ENCODE measurements around the gene PLEKHG7.

Gene PLEKHG7

DNA sequence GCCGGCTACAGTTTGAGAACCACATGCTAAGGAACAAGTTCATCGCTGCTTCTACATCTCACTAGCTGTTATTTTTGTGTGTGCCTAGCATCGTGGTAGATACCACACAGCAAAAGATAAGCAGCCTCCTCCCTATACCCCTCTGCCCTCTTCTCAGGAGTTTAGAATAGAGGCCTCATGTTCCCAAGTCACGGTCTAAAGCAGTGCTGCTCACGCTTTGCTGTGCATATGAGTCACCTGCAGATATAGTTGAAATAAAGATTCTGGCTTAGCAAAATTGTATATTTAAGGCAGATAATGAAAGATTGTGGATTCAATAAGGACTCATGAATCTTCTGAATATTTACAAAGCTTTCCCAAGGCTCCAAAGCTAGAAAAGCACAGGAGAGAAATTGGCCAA is 28.0 kb downstream of the PLEKHG7 start:
- Histone ChIP-seq H3K14ac (ENCODE audit: low read length) (no peak overlapping the region), H3K4me2 (ENCODE audit: insufficient read depth, low read length, poor library complexity, severe bottlenecking) (no peak overlapping the region), H2BK15ac (ENCODE audit: low read length) (no peak overlapping the region), H2BK120ac (ENCODE audit: low read depth, low read length) (no peak overlapping the region), H3K23ac (ENCODE audit: low read depth, low read length, poor library complexity) (no peak overlapping the region), H3K27me3 (ENCODE audit: control insufficient read depth in 3 of 3, insufficient read depth in 3 of 3, low read depth in 1 of 3, low read length in 3 of 3) (no peaks in the 10 kb centered on the region), H2AFZ (ENCODE audit: low read length) (no peak overlapping the region), H4K8ac (ENCODE audit: low read depth, low read length) (no peak overlapping the region), H3K4me1 (ENCODE audit: control insufficient read depth in 2 of 2, insufficient read depth in 1 of 2, low read depth in 1 of 2, low read length in 2 of 2) (no peaks in the 10 kb centered on the region), H3K27ac (replicated peaks; ENCODE audit: low read length) (no peak overlapping the region), H3K4me3 (ENCODE audit: low read length in 2 of 2) (no peak overlapping the region), H2AK5ac (ENCODE audit: low read depth, low read length) (no peak overlapping the region), H2BK12ac (ENCODE audit: low read length) (no peak overlapping the region), H3K36me3 (replicated peaks in 1 of 2; ENCODE audit: control insufficient read depth in 2 of 2, insufficient read depth in 2 of 2, low read length in 2 of 2) (no peaks in the 10 kb centered on the region), H3K9me3 (replicated peaks in 1 of 2; ENCODE audit: control insufficient read depth in 2 of 2, insufficient read depth in 1 of 2, low read depth in 1 of 2, low read length in 2 of 2) (no peaks in the 10 kb centered on the region), H3K9ac (ENCODE audit: low read depth, low read length, poor library complexity) (no peak overlapping the region), H4K91ac (ENCODE audit: low read depth, low read length, poor library complexity) (no peak overlapping the region), H3K18ac (ENCODE audit: low read length) (no peak overlapping the region), H3K4ac (ENCODE audit: low read length) (no peak overlapping the region), H2BK5ac (ENCODE audit: low read length) (no peak overlapping the region), H3K79me1 (ENCODE audit: low read depth, low read length) (no peaks in the 10 kb centered on the region)
- DNase-seq (ENCODE audit: low spot score) = no peak
- no CpG with 5 or more reads among the region's 5 CpGs for WGBS, 2 donors (ENCODE audit: extremely low coverage in 2 of 2, insufficient read length in 2 of 2, insufficient replicate concordance in 1 of 2)

DNA sequence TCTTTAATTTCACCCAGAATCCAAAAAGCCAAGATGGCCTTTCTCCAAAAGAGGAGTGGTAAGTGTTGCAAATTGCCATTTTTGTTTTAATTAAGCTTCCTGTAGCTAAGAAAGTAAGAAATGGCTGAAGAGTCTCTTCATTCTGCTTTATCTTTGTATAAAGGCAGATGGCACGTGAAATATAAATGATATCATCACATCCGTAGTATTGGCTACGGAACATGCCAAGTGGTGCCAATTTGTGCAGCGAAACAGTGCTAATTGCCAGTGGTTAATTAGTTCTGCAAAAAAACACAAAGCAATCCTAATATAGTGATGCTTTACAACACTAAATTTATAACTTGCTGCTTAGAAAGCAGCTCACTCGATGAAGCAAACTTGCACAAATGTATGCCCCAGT is 29.4 kb downstream of the PLEKHG7 start:
- H3K36me3 ChIP-seq (replicated peaks in 1 of 2; ENCODE audit: control insufficient read depth in 2 of 2, insufficient read depth in 2 of 2, low read length in 2 of 2) = no peaks in the 10 kb centered on the region
- no peak overlapping the region for H3K18ac ChIP-seq (ENCODE audit: low read length)
- no peak overlapping the region for H4K91ac ChIP-seq (ENCODE audit: low read depth, low read length, poor library complexity)
- H3K4me1 ChIP-seq (ENCODE audit: control insufficient read depth in 2 of 2, insufficient read depth in 1 of 2, low read depth in 1 of 2, low read length in 2 of 2) = peaks cover 0 to 1% of the 10 kb centered on the region in 2 donors
- no peak overlapping the region for H3K9ac ChIP-seq (ENCODE audit: low read depth, low read length, poor library complexity)
- no peak overlapping the region for H2AK5ac ChIP-seq (ENCODE audit: low read depth, low read length)
- H3K27me3 ChIP-seq (ENCODE audit: control insufficient read depth in 3 of 3, insufficient read depth in 3 of 3, low read depth in 1 of 3, low read length in 3 of 3) = no peaks in the 10 kb centered on the region
- no peak overlapping the region for H2BK5ac ChIP-seq (ENCODE audit: low read length)
- no peak overlapping the region for H3K23ac ChIP-seq (ENCODE audit: low read depth, low read length, poor library complexity)
- no peak overlapping the region for H3K4ac ChIP-seq (ENCODE audit: low read length)
- no peaks in the 10 kb centered on the region for H3K9me3 ChIP-seq (replicated peaks in 1 of 2; ENCODE audit: control insufficient read depth in 2 of 2, insufficient read depth in 1 of 2, low read depth in 1 of 2, low read length in 2 of 2)
- no peak overlapping the region for H3K27ac ChIP-seq (replicated peaks; ENCODE audit: low read length)
- no CpG with 5 or more reads among the region's 5 CpGs for WGBS, 2 donors (ENCODE audit: extremely low coverage in 2 of 2, insufficient read length in 2 of 2, insufficient replicate concordance in 1 of 2)
- no peak overlapping the region for H3K14ac ChIP-seq (ENCODE audit: low read length)
- H4K8ac ChIP-seq (ENCODE audit: low read depth, low read length) = no peak overlapping the region
- no peak overlapping the region for H2BK15ac ChIP-seq (ENCODE audit: low read length)
- no peak overlapping the region for H2BK12ac ChIP-seq (ENCODE audit: low read length)
- no peaks in the 10 kb centered on the region for H3K79me1 ChIP-seq (ENCODE audit: low read depth, low read length)
- no peak for DNase-seq (ENCODE audit: low spot score)
- H3K4me2 ChIP-seq (ENCODE audit: insufficient read depth, low read length, poor library complexity, severe bottlenecking) = no peak overlapping the region
- H2AFZ ChIP-seq (ENCODE audit: low read length) = no peak overlapping the region
- H2BK120ac ChIP-seq (ENCODE audit: low read depth, low read length) = no peak overlapping the region
- no peak overlapping the region for H3K4me3 ChIP-seq (ENCODE audit: low read length in 2 of 2)

DNA sequence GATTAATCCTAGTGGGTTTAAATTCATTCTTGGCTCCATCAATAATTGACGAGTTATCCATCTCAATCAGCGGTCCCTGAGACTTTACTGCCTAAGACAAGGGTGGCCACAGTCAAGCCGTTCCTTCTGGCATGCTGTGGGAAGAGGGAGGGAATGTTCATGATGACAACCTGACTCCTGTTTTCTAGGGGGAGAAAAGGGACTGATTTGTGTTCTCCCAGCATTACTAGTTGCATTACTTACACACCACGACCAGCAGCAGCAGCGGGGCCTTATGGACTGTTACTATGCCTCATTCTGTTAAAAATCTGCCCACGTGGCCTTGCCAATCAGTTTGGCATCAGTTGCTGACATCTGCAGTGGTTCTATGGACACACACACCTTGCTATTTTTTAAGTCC is 29.9 kb downstream of the PLEKHG7 start:
- no peak overlapping the region for H2AK5ac ChIP-seq (ENCODE audit: low read depth, low read length)
- DNase-seq (ENCODE audit: low spot score) = no peak
- H3K27me3 ChIP-seq (ENCODE audit: control insufficient read depth in 3 of 3, insufficient read depth in 3 of 3, low read depth in 1 of 3, low read length in 3 of 3) = no peaks in the 10 kb centered on the region
- no peaks in the 10 kb centered on the region for H3K79me1 ChIP-seq (ENCODE audit: low read depth, low read length)
- no peak overlapping the region for H2BK15ac ChIP-seq (ENCODE audit: low read length)
- H3K18ac ChIP-seq (ENCODE audit: low read length) = no peak overlapping the region
- no peak overlapping the region for H3K23ac ChIP-seq (ENCODE audit: low read depth, low read length, poor library complexity)
- H2BK12ac ChIP-seq (ENCODE audit: low read length) = no peak overlapping the region
- H2BK5ac ChIP-seq (ENCODE audit: low read length) = no peak overlapping the region
- no peaks in the 10 kb centered on the region for H3K36me3 ChIP-seq (replicated peaks in 1 of 2; ENCODE audit: control insufficient read depth in 2 of 2, insufficient read depth in 2 of 2, low read length in 2 of 2)
- no peaks in the 10 kb centered on the region for H3K9me3 ChIP-seq (replicated peaks in 1 of 2; ENCODE audit: control insufficient read depth in 2 of 2, insufficient read depth in 1 of 2, low read depth in 1 of 2, low read length in 2 of 2)
- H4K8ac ChIP-seq (ENCODE audit: low read depth, low read length) = no peak overlapping the region
- no peak overlapping the region for H4K91ac ChIP-seq (ENCODE audit: low read depth, low read length, poor library complexity)
- no peak overlapping the region for H3K4ac ChIP-seq (ENCODE audit: low read length)
- H3K9ac ChIP-seq (ENCODE audit: low read depth, low read length, poor library complexity) = no peak overlapping the region
- peaks cover 0 to 1% of the 10 kb centered on the region in 2 donors for H3K4me1 ChIP-seq (ENCODE audit: control insufficient read depth in 2 of 2, insufficient read depth in 1 of 2, low read depth in 1 of 2, low read length in 2 of 2)
- H3K27ac ChIP-seq (replicated peaks; ENCODE audit: low read length) = no peak overlapping the region
- H3K4me3 ChIP-seq (ENCODE audit: low read length in 2 of 2) = no peak overlapping the region
- H3K4me2 ChIP-seq (ENCODE audit: insufficient read depth, low read length, poor library complexity, severe bottlenecking) = no peak overlapping the region
- H3K14ac ChIP-seq (ENCODE audit: low read length) = no peak overlapping the region
- WGBS, 2 donors (ENCODE audit: extremely low coverage in 2 of 2, insufficient read length in 2 of 2, insufficient replicate concordance in 1 of 2) = no CpG with 5 or more reads among the region's 6 CpGs
- no peak overlapping the region for H2AFZ ChIP-seq (ENCODE audit: low read length)
- H2BK120ac ChIP-seq (ENCODE audit: low read depth, low read length) = no peak overlapping the region

DNA sequence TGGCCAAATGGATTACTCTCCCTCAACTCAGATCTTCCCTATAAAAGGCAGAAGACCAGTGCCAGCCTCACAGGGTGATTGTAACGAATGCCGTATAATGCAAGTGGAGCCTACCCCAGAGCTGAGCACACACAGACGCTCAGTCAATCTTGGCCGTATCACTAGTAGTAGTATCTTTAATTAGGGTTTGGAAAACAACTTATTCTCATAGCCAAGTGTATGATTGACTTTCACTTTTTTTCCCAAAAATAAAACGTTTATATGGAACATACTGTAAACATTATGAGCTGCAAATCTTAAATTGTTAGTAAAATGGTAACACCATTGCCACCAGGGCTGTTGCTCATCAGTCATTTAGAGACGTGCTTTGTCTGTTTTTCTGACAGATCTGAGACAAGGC is 30.4 kb downstream of the PLEKHG7 start:
- H3K4me2 ChIP-seq (ENCODE audit: insufficient read depth, low read length, poor library complexity, severe bottlenecking) = no peak overlapping the region
- H3K14ac ChIP-seq (ENCODE audit: low read length) = no peak overlapping the region
- no peak overlapping the region for H2BK15ac ChIP-seq (ENCODE audit: low read length)
- no peak overlapping the region for H2AFZ ChIP-seq (ENCODE audit: low read length)
- no peak overlapping the region for H4K91ac ChIP-seq (ENCODE audit: low read depth, low read length, poor library complexity)
- H3K27ac ChIP-seq (replicated peaks; ENCODE audit: low read length) = no peak overlapping the region
- H3K4me1 ChIP-seq (ENCODE audit: control insufficient read depth in 2 of 2, insufficient read depth in 1 of 2, low read depth in 1 of 2, low read length in 2 of 2) = peaks cover 0 to 1% of the 10 kb centered on the region in 2 donors
- H3K9ac ChIP-seq (ENCODE audit: low read depth, low read length, poor library complexity) = no peak overlapping the region
- no peak overlapping the region for H3K4me3 ChIP-seq (ENCODE audit: low read length in 2 of 2)
- no CpG with 5 or more reads among the region's 6 CpGs for whole genome bisulfite sequencing, 2 donors (ENCODE audit: extremely low coverage in 2 of 2, insufficient read length in 2 of 2, insufficient replicate concordance in 1 of 2)
- no peak overlapping the region for H2AK5ac ChIP-seq (ENCODE audit: low read depth, low read length)
- no peak overlapping the region for H3K18ac ChIP-seq (ENCODE audit: low read length)
- H2BK12ac ChIP-seq (ENCODE audit: low read length) = no peak overlapping the region
- no peak for DNase-seq (ENCODE audit: low spot score)
- H3K79me1 ChIP-seq (ENCODE audit: low read depth, low read length) = no peaks in the 10 kb centered on the region
- no peak overlapping the region for H4K8ac ChIP-seq (ENCODE audit: low read depth, low read length)
- H3K9me3 ChIP-seq (replicated peaks in 1 of 2; ENCODE audit: control insufficient read depth in 2 of 2, insufficient read depth in 1 of 2, low read depth in 1 of 2, low read length in 2 of 2) = no peaks in the 10 kb centered on the region
- H3K23ac ChIP-seq (ENCODE audit: low read depth, low read length, poor library complexity) = no peak overlapping the region
- no peak overlapping the region for H2BK5ac ChIP-seq (ENCODE audit: low read length)
- no peak overlapping the region for H2BK120ac ChIP-seq (ENCODE audit: low read depth, low read length)
- H3K27me3 ChIP-seq (ENCODE audit: control insufficient read depth in 3 of 3, insufficient read depth in 3 of 3, low read depth in 1 of 3, low read length in 3 of 3) = no peaks in the 10 kb centered on the region
- no peaks in the 10 kb centered on the region for H3K36me3 ChIP-seq (replicated peaks in 1 of 2; ENCODE audit: control insufficient read depth in 2 of 2, insufficient read depth in 2 of 2, low read length in 2 of 2)
- H3K4ac ChIP-seq (ENCODE audit: low read length) = no peak overlapping the region
